Stimulated activated CD8-positive, alpha-beta memory T cell treated with anti-CD3 and anti-CD28 coated beads, Interleukin-4, amount 100 ng/mL, for 4 hours (primary cell): ENCODE results near the gene UGT1A6.
"Not testable (repeated sequence)": the region's sequence is repeated elsewhere in the genome, so short reads cannot be mapped to it uniquely, and the experiment has no call there.

Experiments
- DNase-seq, 2 donors: peaks; one replicate each; pipeline ENCODE4 v3.0.0-alpha.2; 2020; ENCODE audit warnings: low read depth in 2 of 2, low spot score in 1 of 2

The UGT1A6 gene

DNA sequence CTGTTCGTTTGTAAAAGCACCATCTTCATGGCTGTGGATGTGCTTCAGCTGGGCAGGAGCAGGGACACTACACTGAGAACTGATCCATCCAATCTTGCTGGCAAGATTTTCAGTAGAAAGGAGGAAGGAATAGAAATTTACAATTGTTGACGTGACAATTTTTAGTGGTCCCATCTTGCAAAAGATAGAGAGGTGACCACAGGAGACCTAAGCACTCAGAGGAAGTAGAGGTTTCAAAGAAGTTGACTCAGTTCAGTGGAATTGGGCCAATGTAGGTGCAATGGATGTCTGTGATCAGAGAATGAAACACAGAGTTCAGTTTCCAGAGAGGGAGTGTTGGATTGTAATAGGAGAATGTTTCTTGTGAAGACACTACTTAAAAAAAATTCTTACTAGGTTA, 21.4 kb downstream of the UGT1A6 start:
- no peak for DNase-seq

- no peak for DNase-seq
Observed at GRCh38 chr2:233718552-233718951, 25.9 kb downstream of the UGT1A6 start, which contains the start of gene UGT1A4. TSS of gene UGT1A4 (plus strand) at chr2:233718736. CDS start at chr2:233718821, 85 bp downstream.

GRCh38 chr2:233728723-233729301, 36.1 kb downstream of the UGT1A6 start, which contains the start of gene UGT1A3:
TSS of gene UGT1A3 (plus strand) at chr2:233729042. CDS start at chr2:233729127, 85 bp downstream.
- no peak for DNase-seq

GRCh38 chr2:233736868-233737653, 44.4 kb downstream of the UGT1A6 start:
- DNase-seq, result not testable (repeated sequence)

DNA sequence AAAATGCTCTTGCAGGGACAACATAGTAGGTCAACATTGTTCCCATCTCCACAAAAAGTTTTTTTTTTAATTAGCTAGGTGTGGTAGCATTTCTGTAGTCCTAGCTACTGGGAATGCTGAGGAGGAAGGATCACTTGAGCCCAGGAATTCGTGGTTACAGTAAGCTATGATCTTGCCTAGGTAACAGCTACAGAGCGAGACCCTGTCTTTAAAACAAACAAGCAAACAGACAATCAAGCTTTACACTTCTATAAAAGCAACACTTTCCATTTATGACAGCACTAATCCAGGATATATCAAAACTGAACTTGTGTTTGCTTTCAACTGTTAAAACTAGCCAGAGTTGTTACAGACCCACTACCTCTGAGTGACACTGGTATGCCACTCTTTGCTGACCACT, 48.2 kb downstream of the UGT1A6 start:
- DNase-seq, result no peak

- no peak for DNase-seq
Observed at GRCh38 chr2:233743464-233744259, 51.0 kb downstream of the UGT1A6 start.

DNA sequence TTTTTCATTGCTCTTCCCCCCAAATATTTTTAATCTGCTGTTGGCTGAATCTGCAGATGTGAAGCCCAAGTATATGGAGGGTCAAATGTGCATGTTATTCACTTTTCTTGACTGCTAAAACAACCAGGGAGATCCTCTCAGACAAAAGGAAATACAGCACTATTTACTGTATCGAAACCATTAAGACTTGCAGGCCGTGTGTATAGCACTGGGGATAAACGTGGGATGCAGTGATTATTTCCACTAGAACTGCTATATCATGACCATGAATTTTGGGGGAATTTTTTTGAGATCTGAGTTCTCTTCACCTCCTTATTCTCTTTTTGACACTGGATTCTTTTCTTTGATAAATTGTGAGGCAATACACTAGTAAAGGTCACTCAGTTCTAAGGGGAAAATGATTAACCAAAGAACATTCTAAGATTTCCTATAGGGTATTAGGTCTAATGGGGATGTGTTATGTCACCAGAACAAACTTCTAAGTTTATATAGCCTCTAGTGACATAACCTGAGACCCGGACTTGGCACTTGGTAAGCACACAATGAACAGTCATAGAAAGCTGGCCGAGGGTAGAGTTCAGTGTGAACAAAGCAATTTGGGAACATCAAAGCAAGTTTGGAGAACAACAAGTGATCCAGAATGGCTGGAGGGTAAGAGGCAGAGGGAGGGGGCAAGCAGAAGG, 52.5 kb downstream of the UGT1A6 start:
- no peak for DNase-seq

GRCh38 chr2:233745838-233746237, 53.1 kb downstream of the UGT1A6 start:
- not testable (repeated sequence) for DNase-seq

DNA sequence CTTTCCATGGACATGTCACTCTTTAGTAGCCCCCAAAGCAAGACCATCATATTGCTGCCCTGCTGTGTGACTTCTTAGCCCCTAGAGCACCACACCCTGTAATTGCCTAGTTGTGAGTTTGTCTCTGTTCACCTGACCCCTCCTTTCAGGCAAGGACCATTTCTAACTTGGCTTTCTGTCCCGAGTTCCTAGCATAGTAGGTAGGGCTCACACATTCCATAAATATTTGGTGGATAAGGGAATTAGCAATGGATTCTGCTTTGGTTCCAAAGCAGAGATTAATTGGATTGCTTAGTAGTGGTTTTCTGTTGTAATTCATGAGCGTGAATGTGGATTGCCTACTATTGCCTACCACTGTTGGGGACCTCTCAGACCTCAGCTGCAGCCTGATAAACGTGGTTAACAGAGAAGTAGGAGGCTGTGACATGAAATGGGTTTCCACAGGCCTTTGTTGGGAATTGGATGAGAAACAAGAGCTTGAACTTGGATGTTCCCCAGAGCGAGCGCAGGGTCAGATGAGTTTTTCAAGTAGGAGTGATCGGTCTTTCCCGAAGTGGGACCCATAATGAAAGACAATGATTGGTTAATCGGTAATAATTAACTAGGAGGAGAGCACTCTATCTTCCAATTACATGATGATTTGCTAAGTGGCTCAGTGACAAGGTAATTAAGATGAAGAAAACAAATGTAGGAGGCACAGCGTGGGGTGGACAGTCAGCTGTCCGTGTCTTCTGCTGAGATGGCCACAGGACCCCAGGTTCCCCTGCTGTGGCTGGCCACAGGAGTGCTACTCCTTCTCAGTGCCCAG, 54.0 kb downstream of the UGT1A6 start:
- DNase-seq, result no peak

DNA sequence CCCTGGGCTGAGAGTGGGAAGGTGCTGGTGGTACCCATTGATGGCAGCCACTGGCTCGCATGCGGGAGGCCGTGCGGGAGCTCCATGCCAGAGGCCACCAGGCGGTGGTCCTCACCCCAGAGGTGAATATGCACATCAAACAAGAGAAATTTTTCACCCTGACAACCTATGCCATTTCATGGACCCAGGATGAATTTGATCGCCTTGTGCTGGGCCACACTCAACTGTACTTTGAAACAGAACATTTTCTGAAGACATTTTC, 54.5 kb downstream of the UGT1A6 start:
- no peak for DNase-seq

- DNase-seq, result not testable (repeated sequence)
Observed at GRCh38 chr2:233750689-233751088, 58.0 kb downstream of the UGT1A6 start.

- DNase-seq, result not testable (repeated sequence)
Observed at GRCh38 chr2:233751212-233752009, 58.7 kb downstream of the UGT1A6 start.

- DNase-seq, result no peak
Observed at GRCh38 chr2:233754872-233755611, 62.4 kb downstream of the UGT1A6 start.

DNA sequence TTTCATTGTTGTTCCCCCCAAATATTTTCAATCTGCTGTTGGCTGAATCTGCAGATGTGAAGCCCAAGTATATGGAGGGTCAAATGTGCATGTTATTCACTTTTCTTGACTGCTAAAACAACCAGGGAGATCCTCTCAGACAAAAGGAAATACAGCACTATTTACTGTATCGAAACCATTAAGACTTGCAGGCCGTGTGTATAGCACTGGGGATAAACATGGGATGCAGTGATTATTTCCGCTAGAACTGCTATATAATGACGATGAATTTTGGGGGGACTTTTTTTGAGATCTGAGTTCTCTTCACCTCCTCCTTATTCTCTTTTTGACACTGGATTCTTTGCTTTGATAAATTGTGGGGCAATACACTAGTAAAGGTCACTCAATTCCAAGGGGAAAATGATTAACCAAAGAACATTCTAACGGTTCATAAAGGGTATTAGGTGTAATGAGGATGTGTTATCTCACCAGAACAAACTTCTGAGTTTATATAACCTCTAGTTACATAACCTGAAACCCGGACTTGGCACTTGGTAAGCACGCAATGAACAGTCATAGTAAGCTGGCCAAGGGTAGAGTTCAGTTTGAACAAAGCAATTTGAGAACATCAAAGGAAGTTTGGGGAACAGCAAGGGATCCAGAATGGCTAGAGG, 63.9 kb downstream of the UGT1A6 start:
- DNase-seq, result no peak

DNA sequence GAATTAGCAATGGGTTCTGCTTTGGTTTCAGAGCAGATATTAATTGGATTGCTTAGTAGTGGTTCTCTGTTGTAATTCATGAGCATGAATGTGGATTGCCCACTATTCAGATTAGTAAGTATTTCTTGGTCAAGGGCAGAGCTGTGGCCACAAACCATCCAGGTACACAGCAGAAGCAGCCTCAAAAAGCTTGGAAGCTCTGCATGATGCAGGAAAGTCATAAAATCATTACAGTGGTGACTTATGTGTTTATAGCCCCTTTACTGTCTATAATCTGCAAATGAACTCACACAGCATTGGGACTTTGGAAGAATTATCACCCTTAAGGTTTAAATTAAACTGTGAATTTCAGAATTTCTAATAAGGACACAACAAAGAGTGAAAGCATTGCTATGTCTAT, 65.5 kb downstream of the UGT1A6 start:
- no peak for DNase-seq

- DNase-seq, result no peak
Observed at GRCh38 chr2:233758849-233759248, 66.2 kb downstream of the UGT1A6 start.

DNA sequence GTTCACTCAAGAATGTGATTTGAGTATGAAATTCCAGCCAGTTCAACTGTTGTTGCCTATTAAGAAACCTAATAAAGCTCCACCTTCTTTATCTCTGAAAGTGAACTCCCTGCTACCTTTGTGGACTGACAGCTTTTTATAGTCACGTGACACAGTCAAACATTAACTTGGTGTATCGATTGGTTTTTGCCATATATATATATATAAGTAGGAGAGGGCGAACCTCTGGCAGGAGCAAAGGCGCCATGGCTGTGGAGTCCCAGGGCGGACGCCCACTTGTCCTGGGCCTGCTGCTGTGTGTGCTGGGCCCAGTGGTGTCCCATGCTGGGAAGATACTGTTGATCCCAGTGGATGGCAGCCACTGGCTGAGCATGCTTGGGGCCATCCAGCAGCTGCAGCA, 67.4 kb downstream of the UGT1A6 start, which contains the start of gene UGT1A1:
UGT1A1 (plus strand) TSS at position 228 of the 400 bp plus-strand sequence; CDS start at position 246, 18 bp downstream.
- DNase-seq, result no peak

DNA sequence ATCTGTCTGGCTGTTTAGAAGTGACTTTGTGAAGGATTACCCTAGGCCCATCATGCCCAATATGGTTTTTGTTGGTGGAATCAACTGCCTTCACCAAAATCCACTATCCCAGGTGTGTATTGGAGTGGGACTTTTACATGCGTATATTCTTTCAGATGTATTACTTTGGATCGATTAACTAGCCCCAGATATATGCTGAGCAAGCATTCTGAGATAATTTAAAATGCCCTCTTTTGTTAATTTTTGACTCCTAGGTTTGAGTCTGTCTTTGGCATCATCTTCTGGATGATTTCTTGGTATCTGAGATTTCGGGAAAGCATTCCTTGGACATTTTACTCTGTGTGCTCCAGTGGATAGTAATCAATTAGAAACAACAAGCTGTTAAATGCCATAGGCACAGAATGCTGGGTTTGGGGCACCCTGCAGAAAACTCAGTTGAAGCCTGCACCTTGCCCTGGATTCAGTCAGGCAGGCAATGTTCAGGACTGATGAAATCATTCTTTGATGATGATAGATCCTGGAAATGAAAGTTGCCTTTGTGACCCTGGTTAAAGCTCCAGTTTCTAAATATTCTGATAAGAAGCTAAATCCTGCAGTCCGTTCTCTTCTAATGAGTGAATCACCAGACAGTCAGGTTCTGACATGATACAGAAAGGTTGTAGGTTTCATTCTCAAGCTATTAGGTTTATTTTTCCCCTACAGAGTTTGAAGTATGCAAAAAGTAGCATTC, 68.5 kb downstream of the UGT1A6 start:
- DNase-seq, result no peak
